Mammary epithelial cell (primary cell): ENCODE data around the gene VWA8.
A peak's percentile ranks its signal among the peaks of the same experiment; 100 is the strongest.

Experiments used
- CTCF ChIP-seq, 2 donors: IDR thresholded peaks in 1 of 2; conservative IDR thresholded peaks in 1 of 2; 2 replicates each; pipeline ENCODE4 v1.5.1; 2011 to 2012; ENCODE audit warnings: inconsistent platforms in 2 of 2, low read length in 2 of 2, mild to moderate bottlenecking in 2 of 2, control low read depth in 1 of 2, low read depth in 1 of 2; ENCODE audit not compliant: insufficient read depth in 1 of 2; ENCODE audit errors: extremely low read depth in 1 of 2
- EZH2 ChIP-seq: IDR thresholded peaks from 2 replicates; pipeline ENCODE4 v1.6.1; 2012; ENCODE audit warnings: low read length, inconsistent platforms, borderline replicate concordance

- TF ChIP-seq EZH2 (no peak), CTCF (conservative IDR thresholded peaks at IDR 0.05 in 1 of 2, IDR thresholded peaks at IDR 0.05 in 1 of 2; ENCODE audit: extremely low read depth in 1 of 2, insufficient read depth in 1 of 2, low read depth in 1 of 2, low read length in 2 of 2) (peak in 1 of 2 donors; percentile 5)
Measured at GRCh38 chr13:41605319-41606285, 355.3 kb downstream of the VWA8 start.
